GM19025 (cell line): ENCODE measurements around the gene NFATC4.
A peak's percentile ranks its signal among the peaks of the same experiment; 100 is the strongest.
"Not testable (repeated sequence)": the region's sequence is repeated elsewhere in the genome, so short reads cannot be mapped to it uniquely, and the experiment has no call there.

Experiments
- ATAC-seq: cut with Tn5 transposase; IDR thresholded peaks from one replicate; pipeline ENCODE4 v1.9.1; 2021; ENCODE audit warnings: mild to moderate bottlenecking, low read depth, moderate library complexity; ENCODE audit not compliant: unreplicated experiment

The NFATC4 gene

GRCh38 chr14:24367514-24368211, at the start of gene NFATC4:
NFATC4 (plus strand) TSS chr14:24368184; CDS start chr14:24368341, 157 bp downstream.
- no peak for ATAC-seq

DNA sequence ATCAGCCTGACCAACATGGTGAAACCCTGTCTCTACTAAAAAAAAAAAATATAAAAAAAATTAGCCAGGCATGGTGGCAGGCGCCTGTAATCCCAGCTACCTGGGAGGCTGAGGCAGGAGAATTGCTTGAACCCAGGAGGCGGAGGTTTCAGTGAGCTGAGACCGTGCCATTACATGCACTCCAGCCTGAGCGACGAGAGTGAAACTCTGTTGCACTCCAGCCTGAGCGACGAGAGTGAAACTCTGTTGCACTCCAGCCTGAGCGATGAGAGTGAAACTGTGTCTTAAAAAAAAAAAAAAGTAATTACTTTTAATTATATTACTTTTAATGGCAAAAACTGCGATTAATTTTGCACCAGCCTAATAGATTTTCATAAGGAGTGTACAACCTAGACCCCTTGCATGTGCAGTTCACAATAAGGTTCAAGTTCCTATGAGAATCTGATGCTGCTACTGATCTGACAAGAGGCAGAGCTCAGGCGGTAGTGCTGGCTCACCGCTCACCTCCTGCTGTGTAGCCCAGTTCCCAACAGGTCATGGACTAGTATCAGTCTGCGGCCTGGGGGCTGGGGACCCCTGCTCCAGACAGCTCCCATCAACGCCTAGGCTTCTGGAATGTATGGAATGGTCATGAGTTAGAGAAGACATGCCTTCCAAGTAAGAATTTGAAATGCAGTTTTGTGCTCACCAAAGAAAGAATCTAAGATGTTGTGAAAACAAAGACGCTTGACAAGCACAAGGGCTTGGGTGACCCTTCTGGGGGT, 46.6 kb upstream of the NFATC4 start:
- no peak for ATAC-seq

- ATAC-seq, result no peak
Observed at GRCh38 chr14:24322672-24323071, 45.3 kb upstream of the NFATC4 start.

DNA sequence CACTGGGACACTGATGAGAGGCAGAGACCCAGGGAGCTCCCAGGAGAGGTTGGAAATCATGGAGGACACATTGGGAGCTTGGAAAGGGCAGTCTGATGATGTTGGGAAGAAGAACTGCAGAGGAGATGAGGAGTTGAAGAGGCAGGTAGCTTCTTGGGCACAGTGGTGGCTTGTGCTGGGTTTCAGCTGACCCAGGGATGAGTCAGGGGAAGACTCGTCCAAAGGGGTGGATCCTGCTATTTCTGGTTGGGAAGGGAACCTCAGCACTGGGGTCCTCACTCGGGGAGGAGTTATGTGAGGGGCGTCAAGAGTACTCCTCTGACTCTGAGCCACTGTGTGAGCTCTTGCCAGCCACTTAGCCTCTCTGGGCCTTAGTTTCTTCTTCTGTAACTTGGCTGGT, 44.6 kb upstream of the NFATC4 start:
- no peak for ATAC-seq

DNA sequence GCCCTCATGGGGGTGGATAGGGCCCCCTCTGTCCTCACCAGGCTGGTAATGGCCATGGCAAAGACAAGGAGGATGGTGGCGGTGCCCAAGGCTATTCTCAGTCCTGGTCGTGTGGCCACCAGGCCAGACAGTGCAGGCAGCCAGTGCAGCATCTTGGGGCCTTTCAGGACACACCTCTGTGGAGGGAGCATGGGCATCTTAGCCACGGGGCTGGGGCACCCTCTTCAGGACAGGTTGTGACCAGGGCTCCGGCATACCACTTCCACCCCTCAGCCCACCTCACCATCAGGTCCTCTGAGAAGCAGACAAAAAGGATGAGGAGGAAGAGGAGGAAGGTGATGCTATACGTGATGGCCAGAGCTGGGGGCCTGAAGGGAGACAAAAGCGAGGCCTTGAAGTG, 44.0 kb upstream of the NFATC4 start:
- no peak for ATAC-seq

DNA sequence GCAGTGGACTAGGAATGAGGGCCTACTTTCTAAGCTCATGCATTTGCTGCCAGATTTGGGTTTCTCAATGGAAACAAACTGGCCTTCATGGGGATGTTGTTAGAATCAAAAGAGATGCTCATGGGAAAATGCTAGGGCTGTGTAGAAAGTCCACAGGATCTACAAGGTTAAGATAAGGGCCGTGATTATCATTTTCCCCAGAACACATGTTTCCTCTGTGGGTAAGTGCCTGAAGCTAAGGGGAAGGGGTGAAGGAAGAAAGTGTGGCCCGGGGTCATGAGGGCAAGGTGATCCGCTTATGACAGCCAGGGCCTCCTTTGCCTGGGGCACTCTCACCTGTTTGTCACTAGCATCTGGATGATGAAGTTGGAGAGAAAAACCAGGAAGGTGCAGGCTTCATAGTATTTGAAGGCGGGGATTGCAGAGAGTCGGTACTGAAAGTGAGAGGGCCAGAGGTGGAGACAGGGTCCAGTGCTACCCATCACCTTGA, 42.9 kb upstream of the NFATC4 start:
- no peak for ATAC-seq

DNA sequence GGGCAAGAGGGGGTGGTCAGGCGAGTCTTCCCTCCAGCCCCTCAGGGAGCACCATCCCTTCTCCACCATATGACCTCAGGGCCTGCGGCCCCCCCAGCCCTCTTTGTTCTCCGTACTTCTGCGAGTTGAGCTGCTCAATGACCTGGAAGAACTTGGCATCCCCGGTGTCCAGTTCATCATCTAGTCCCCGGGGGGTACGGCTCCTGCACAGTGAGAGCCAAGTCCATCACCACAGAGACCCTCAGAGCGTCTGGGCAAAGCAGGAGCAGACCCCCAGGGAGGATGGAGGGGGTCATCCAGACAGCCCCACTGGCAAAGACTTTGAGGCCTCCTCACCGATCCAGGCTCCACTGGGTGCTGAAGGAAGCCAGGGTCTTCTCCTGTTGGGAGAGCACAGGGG, 42.0 kb upstream of the NFATC4 start:
- ATAC-seq, result no peak

DNA sequence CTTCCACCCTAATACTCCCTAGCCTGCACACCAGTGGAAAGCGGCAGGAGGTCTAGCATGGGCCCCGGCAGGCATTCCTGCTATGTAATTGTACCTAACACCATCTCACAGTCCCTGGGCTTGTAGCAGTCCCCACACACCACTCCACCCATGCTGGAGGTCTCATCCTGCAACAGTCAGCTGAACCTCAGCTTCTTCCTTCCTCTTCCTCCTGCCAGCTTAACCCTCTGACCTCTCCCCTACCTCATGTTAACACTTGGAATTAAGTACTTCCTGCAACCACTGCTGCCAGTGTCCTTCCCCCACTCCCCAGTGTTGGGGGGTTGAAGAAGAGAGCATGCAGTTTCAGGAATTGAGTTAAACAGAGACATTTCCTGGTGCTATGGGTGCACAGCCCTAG, 40.7 kb upstream of the NFATC4 start:
- no peak for ATAC-seq

DNA sequence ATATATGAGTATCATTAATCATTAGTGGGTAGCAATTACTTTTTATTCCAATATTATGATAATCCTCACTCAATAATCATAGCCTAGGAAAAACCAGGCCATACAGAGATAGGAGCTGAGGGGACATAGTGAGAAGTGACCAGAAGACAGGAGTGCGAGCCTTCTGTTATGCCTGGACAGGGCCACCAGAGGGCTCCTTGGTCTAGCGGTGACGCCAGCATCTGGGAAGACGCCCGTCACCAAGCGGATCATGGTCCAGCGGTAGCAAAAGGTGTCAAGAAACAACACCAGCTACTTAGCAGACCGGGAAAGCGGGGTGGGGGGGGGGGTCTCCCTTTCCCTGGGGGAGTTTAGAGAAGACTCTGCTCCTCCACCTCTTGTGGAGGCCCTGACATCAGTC, 40.1 kb upstream of the NFATC4 start:
- ATAC-seq, result not testable (repeated sequence)

DNA sequence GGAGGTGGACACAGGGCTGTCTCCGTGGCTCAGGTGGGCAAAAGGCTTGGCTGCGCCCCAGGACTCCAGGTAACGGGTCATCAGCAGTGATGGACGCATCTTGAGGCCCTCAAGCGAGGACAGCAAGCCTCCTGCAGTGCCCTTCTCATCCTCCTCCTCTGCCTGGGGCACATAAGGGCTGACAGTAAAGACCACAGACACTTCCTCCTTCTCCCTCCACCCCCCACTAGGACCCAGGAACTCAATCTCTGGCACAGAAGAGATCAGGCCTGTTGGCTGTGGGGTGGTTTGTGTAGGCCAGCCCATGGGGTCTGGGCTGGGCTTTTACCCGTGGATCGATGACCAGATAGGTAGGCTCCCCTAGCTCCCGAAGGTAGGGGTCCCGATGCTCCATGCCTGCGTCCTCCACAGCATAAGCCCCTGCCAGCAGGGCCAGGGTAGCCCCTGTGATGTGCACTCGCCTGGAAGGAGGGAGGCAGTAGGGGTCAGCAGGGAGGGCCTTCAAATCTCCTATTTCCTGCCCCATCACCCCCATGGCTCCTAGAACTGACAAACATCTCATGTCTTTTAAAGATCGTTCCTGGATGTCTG, 38.8 kb upstream of the NFATC4 start:
- no peak for ATAC-seq

- ATAC-seq, result no peak
Observed at GRCh38 chr14:24329736-24330135, 38.2 kb upstream of the NFATC4 start.

GRCh38 chr14:24330973-24331674, 36.9 kb upstream of the NFATC4 start:
- ATAC-seq, result no peak

GRCh38 chr14:24331731-24332267, 36.2 kb upstream of the NFATC4 start:
- no peak for ATAC-seq

GRCh38 chr14:24332268-24332993, 35.6 kb upstream of the NFATC4 start:
- ATAC-seq, result peak; percentile 72

DNA sequence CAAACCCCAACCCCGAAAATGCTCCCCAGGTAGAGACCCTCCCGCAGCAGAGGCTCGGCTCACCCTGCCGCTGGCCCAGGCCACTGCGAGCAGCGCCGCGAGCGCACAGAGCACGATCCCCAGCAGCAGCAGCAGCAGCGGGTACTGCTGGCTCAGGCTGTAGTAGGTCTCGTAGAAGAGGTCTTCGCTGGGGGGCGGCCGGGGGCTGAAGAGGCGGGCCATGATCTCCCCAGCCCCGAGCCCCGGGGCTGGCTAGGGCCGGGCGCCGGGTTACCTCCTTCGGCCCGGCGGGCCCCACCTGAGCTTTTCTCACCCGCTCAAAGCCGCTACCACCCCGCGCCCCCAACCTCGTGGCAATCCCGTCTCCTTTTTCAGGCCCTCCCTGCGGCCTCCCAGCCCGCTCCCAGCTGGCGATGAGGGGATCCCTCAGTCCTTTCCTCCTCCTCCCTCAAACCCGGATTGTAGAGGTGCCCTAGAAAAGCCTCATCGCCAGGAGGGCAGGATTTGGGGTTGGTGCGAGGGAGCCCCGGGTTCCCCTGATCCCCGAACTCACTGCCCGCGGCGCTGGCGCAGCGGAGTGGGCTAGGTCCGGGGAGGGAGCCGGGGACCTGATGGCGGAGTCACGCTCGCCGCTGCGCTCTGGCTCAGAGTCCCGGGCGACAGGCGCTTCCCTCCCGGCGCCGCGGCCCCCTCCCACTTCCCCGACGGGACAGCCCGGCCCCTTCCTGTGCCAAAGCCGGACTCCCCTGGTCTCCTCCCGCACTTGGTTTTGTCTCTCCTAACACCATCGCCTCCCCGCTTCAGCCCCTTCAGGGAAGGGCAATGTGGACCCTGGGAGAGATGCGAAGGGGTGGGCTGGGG, 33.3 kb upstream of the NFATC4 start, which contains the start of gene ADCY4:
TSS of gene ADCY4 (minus strand) at position 641 of the 861 bp plus-strand sequence. CDS start at position 222, 419 bp downstream.
- no peak for ATAC-seq

DNA sequence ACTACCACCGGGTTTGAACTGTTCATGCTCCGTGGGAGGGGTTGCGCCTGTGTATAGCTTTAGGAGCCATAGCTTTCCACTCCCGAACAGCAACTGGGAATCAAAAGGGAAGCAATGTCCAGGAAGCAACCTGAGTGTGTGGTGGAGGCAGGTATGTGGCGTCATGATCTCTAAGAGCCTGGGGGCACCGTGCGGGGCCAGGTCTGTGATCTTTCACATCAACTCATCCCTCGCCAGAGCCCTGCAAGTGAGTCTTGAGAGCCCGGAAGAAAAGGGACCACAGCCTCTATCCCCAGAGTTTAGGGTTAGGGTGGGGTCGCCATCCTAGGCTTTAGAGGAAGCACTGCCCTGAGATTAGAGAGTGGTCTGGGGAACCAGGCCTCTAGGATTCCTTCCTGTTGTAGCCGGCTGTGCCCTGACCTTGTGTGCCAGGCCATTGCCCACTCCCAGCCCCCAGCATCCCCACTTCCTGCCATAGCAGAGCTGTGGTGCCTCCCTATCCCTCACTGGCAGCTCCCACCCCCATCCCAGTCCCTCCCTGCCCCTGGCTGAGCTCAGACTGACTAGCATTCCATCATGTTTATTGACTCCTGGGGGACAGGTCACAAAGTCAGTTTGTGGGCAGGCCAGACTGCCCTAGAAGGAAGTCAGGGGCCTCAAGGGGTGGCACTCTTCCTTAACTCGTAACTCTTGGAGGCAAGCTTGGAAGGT, 32.4 kb upstream of the NFATC4 start:
- no peak for ATAC-seq

DNA sequence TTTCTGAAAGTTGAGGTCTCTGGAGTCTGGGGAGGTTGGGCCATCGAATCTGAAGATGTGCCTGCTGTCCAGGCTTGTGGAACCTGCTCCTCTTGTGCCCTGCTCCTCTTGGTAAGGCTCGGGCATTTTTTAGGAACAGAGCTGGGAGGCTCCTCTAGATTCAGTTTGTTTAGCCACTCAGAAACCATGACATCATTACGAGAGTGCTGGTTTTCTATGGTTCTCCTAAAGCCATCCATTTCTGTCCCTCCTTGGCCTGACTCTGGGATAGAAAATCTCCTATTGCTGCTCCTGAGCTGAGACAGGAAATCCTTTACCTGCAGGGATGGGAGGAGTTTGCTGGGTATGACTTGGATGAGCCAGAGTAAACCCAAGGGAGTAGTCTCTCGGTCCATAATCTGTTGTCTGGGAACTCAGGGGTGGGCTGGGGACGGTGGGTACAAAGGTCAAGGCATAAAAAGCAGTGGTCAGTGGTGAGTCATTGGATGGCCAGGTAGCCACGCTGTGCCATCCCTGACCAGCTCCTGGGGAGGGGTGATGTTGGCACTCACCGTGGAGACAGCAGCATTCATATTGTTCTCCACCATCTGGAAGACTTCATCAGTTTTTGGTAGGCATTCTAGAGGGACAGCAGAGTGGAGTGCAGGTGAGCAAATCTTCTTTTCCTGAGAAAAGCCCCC, 30.7 kb upstream of the NFATC4 start:
- no peak for ATAC-seq

DNA sequence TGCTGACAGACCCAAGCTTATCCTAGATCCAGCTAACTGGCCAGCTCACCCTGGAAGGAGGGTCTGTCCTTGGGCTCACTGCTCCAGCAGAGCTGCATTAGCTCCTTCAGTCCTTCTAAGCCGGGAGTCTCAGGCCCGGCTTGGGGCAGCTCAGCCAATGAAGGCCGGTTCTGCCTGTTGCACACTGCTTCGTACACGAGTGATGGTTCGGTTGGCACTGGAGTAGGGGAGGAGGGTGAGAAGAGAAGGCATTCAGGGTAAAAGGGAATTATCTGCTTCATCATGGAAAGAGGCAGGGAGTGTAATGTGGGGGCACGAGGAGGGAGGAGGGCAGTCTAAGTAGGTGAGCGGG, 30.2 kb upstream of the NFATC4 start:
- no peak for ATAC-seq
